Measurements from ENCODE around the gene PIP4K2C.

PIP4K2C gene

DNA sequence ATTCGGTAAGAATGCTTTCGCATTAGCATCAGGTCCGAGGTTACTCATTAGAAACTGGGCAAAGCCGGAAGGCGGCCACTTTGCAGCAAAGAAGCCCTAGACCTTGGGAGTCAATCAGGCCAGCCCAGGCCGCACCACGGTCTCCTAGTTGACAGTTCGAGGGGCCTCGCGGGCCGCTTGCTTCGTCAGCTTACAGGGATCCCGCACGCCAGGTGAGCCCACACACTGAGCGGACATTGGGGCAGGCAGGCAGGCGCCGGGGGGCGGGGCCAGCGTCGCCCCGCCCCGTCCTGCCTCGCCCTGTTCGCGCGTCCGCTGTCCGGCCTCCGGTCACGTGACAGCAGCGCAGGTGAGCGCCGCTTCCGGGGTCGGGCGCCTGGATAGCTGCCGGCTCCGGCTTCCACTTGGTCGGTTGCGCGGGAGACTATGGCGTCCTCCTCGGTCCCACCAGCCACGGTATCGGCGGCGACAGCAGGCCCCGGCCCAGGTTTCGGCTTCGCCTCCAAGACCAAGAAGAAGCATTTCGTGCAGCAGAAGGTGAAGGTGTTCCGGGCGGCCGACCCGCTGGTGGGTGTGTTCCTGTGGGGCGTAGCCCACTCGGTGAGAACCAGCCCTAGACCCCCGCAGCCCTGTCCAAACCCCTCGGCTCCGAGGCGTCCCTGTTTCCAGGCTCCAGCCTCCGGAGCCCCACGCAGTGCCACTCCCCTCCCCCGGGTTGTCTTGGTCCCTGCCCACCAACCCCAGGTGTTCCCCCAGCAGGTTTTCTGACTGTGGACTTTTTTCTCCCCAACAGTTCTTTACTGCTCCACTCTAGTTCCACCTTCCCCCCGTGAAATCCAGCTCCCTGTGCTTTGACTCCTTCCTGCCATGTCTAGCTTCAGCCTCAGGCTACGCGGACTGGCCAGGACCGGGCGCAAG is at the start of gene PIP4K2C:
Gene PIP4K2C, plus strand, starts transcription at position 329 of the 918 bp plus-strand sequence. Its CDS starts 98 bp downstream, at position 427.
- DNase-seq, result peak; percentile 75

DNA sequence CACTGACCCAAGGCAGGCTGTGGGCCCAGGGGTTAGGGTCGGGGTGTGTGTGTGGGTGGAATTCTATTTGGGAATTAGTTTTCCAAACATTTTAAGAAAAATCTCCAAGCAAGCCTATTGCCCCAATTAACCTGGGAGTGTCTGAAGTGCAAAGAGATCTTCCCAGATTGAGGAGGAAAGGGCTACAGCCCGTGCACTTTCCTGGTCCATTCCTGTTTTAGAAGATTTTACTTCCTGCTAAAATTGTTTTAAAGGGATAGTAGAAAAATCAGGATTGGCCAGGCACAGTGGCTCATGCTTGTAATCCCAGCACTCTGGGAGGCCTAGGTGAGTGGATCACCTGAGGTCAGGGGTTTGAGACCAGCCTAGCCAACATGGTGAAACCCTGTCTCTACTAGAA is 49.3 kb upstream of the PIP4K2C start:
- no peak for DNase-seq

DNA sequence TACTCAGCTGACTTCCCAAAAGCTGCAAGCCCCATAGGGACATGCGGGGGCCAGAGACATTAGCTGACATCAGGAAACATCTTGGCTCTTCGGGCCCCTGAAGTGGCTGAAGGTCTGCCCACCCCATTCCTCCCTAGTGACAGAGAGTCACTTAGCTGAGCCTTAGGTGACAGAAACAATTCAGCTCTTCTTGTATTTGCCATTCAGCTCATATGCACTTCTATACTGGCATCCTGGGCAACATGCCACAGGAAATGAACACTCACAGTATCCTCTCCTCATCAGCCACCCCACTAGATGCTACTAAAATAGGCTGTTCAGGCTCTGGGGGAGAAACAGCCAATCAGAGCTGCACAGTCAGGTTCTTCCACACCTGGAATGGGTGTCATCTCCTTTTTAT is 47.4 kb upstream of the PIP4K2C start:
- DNase-seq, result no peak

DNA sequence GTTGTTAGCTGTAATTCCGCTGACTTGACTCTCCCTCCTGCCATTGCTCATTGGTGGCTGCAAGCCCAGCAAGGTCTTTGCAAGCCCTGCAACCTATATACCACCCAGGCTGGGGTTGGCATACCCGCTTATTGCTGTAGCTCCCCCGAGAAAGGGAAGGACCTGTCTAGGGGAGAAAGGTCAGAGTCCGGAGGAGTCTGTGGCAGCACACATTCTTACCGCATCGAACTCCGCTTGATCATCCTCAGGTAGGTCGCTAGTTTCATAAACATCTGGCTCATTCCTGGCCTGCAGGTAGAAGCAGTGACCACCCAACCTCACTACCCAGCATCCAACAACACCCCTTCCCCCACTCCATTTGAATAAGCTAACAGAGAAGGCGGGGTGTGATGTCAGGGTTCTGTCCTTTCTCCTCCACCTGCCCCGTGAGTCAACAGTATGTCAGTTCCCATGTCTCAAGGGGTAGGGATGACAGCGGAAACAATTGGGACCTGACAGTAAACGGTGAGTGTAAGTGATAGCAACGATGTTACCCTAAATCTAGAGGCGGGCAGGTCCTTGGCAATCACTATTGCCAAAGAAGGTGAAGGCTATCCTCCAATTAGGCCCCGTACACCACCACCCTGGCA is 45.1 kb upstream of the PIP4K2C start:
- no peak for DNase-seq

DNA sequence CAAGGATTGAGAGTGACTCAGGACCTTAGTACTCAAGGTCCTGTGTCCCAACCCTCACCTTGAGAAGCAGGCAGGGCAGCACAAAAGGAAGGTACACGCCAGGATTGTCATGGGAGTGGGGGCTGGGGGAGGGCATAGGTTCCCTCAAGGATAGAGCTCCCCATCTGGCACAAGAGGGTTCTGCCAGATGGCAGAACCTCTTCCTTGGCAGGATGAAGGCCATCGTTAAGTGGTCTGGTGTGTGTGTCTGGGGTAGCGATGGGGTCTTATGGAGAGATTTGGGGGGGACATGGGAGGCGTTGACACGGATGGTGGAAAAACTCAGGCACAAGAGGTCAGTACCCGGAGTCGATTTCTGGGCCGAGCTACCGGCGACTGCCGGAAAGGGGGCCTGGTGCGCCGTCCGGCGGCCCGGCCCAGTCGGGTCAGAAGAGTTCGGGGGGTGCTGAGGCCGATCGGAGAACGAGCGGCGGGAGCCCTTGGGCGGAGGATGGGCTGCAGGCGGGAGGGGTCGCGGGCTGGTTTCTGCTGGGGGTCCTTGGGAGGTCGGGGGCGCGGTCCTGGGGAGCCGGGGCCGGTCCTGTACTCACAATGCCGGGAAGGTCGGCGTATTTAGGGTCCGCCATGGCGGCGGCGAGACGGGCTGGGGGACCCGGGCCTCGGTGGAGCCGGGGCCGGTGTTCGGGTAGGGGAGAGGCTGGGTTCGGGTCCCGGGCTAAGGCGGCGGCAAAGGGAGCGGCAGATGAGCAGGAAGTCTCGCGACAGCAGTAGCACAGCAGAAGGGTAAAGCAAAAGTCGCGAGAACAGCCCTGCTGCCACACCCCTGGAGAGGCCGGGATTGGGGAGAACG is 44.3 kb upstream of the PIP4K2C start, which contains the start of gene DCTN2:
Gene DCTN2, minus strand, starts transcription at position 755 of the 850 bp plus-strand sequence. Its CDS starts 129 bp downstream, at position 626.
- peak; percentile 98 for DNase-seq

DNA sequence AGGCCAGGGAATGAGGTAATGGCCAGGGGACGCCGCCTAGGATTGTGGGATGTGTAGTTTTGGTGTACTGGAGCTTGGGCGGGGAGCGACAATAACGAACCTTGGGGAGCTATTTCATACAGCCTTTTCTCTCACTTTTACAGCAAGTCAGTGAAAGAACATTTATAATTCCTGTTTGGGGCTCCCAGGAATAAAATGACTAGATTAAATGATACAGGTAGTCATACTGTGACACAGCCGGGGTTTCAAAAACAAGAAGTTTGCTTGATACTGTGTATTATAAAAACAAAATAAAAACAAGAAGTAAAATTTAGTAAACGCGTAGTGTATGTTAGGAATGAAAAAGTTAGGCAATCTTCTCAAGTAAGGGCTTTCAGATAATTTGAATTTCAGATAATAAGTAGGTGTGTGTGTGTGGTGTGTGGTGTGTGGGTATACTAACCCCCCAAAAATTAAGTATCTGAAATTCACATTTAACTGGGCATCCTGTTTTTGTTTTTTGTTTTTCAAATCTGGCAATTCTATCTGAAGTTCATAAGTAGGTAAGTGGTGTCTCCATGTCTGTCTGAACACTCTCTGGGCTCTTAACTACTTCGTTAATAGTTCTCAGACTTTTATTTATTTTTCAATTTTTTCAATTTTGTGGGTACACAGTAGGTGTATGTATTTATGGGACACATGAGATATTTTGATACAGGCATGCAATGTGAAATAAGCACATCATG is 43.5 kb upstream of the PIP4K2C start:
- DNase-seq, result no peak

DNA sequence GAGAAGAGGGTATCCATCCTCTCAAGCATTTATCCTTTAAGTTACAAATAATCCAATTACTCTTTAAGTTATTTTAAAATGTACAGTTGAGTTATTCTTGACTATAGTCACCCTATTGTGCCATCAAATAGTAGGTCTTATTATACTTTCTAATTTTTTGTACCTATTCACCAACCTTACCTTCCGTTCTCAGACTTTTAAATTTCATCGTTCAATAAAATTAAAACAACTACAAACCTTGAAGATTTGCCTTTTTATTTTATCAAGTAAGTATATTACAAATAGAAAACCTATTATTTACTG is 43.0 kb upstream of the PIP4K2C start:
- no peak for DNase-seq

DNA sequence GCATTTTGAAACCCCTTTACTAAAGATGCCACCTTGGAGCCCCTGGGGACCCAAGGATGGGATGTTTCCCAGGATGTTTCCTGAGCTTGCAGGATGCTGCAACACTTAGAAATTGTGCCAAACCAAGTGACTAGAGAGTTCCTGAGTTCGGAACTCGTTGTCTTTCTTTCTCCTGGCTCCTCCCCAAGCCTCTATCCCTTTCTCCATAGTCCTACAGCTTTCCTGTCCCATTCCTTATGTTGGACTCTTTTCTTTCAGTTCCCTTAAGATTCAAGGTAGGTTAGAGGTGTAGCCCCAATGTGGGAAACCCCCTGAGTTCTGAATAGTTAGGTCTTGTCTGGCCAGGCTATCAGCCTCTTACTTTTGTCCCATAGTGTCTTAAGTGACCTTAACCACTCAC is 42.5 kb upstream of the PIP4K2C start:
- DNase-seq, result no peak

DNA sequence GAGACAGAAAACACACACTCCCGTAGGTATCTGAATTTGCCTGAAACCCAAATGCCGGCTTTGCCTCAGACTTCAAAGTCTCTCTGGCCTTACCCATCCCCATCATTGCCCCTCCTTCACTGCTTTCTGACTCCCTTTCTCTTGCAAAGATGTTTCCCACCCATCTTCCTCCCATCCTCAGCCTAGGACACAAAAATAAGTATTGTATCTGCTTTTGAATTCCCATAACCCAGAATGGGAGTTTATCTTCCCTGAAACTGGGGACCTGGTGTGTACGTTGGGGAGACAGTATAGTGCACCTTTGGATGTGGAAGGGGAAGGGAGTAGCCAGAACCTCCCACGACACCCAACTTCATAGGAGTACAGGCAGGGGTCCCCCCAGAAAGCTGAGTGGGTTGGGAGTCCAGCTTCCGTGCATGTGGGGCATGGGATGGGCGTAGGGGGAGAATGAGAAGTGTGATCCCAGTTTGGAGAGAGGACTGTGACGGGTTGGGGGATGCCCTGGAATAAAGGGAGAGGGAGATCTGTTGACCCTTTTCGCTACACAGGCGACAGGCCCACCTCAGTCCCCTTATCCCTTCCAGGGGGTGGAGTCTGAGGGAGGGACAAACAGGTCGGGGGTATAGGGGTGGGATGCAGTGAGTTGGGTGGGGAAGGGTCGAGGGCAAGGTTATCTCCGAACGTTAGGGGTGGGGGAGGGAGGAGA is 41.6 kb upstream of the PIP4K2C start:
- no peak for DNase-seq

DNA sequence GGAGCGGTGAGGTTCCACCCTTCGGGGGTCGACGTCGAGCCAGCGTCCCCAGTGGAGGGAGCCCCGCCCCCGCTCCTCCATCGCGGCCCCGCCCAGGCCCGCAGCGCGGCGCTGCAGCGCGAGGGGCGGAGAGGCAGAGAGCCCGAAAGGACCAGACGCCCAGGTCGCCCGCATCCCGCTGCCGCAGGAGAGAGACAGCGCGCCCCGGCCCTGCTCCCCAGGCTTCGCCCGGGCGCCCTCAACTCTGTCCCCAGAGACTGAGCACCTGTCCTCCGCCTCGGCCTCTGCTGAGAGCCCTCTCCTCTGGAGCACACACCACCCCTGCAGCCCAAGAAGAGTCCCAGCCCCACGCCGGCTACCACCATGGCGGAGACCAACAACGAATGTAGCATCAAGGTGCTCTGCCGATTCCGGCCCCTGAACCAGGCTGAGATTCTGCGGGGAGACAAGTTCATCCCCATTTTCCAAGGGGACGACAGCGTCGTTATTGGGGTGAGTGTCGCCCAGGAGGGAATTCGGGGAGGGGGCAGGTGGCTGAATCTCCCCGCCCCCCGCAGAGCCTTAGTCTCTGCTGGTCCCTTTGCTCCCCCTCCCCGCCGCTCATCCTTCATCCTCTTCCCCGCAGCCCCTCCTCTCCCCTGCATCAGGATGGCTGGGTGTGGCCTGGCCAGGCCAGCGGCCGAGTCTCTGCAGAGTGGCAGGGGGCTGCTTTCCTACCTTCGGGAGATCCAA is 40.9 kb upstream of the PIP4K2C start, which contains the start of gene KIF5A:
Gene KIF5A, plus strand, starts transcription at position 136 of the 732 bp plus-strand sequence. Its CDS starts 228 bp downstream, at position 364.
- no peak for DNase-seq

DNA sequence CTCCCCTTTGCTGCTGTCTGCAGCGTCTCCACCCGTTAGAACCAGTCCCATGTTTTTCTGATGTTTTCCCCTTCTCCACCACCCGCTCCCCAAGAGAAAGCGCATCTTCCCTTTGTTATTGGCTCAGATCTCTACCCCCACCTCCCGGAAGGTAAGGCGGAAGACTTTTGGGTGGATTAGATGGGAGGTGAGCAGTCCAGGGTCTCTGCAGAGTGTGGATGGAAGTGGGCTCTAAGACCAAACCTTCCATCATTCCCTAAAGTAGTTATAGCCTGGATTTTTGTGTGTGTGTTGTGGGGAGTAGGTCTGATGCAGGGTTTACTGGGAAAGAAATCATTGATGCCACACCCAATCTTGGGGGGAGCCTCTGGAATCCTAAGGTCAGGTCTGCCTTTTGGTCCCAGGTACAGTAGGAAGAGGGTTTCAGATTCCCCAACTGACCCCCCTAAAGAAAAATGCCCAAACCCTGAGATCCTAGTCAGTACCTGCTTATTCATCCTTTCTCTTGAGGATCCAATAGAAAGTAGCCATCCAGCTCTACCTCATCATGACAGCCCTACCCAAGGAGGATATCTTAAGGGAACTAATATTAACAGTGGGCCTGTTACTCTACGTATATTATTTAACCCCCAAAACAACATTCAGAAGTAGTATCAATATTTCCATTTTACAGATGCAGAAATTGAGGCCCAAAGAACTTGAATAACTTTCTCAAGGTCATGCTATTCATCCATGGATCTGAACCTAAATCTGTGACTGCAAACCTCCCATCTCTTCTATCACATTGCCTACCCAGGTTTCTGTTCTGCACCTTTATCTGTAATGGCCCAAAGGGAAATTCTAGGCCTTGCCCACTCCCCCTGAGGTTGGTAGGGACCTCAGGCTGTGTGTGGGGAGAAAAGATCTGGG is 40.1 kb upstream of the PIP4K2C start:
- no peak for DNase-seq

DNA sequence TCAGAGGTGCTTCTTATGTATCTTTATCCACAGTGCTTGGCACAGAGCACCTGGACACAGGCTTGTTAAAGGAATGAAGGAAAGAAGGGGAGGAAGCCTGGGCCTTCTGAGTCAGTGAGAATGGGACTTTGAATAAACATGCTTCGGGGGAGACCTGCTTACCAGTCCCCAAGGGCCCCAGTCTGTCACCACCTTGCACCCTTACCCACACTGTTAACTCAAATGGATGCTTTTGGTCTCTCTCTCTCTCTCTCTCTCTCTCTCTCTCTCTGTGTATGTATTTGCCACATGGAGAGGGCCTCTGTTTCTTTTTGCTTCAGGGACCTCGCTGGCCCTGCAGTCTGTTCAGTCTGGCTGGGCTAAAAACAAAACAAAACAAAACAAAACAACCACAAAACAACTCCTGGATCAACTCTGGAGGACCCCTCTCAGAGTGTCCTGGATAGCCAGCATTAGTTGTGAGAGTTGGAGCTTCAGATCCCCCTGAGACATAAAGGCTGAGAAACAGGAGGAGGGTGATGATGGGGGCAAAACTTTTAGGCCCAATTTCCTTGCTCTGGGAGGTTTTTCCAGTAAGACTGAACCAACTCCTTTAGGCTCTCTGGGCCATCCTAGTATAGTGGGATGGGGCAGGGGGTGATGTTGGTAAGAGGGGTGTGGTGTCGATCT is 39.2 kb upstream of the PIP4K2C start:
- DNase-seq, result no peak

DNA sequence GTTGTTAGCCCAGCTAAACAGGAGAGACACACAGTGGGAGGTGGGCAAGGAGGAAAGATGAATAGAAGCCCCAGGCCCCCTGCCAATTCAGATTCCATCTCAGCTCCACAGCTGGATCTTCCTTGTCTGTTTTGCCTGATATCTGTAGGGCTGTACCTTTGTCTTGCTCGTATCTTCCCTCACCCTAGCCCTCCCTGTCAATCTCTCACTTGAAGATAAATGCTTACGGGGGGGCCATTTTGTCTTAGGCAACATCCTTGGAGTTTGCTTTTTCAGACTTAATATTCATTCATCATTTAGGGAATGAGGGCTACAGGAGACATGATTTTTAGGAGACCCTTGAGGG is 38.7 kb upstream of the PIP4K2C start:
- DNase-seq, result no peak

DNA sequence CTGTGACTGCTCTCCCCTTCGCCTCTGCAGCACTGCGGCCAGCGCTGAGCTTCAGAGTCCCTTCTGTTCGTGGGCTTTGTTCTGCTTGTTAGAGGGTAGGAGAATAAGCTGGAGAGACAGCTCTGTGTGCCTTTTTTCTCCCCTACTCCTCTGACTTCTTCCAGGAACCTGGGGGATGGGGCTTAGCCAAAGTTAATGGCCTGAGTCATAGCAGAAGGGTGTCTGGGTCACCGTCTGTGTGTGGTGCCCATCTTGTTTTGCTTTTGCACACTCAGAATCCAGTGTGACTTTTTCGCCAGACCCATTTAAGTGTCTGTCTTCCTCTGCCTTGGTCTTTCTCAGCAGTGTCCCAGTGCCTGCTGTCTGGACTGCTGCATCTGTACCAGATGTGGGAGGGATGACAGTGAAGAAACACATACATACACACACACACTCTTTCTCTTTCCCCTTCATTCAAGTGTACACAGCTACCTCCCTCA is 38.1 kb upstream of the PIP4K2C start:
- no peak for DNase-seq

DNA sequence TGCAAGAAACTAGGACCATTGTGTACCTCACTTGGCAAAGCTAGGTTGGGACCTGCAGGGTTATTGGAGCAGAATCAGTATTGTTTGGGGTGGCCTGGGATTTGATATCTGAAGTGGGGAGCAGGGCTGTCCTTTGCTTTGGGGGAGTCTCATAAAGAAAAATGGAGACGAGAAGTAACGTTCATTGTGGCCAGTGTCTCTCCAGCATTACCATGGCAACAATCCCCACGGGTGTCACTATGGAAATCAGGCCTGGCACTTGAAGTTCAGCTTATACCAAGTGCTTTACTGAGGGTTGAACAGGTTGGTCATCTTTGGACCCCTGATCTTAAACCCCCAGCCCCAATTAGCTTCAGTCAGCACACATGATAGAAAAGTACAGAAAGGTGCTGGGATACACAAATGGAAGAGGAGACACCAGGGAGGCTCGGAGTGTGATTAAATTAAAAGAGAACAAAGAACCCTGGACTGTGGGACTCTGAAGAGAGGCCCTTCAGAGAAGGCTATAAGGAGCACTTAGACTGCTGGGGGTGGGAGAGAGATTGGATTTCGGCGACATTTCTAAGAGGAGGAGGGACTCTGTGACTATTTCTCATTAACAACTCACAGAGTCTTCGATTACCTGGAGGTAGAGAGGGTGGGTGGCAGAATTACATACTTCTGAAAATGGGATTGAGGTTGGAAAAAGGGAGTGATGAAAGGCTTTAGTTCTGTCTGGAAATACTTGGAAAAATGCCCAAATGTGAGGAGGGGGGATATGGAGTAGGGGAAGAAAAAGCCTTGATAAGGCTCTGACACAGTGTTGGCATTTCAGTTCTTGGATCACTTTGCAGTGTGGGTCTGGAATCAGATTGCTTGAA is 37.4 kb upstream of the PIP4K2C start:
- no peak for DNase-seq

DNA sequence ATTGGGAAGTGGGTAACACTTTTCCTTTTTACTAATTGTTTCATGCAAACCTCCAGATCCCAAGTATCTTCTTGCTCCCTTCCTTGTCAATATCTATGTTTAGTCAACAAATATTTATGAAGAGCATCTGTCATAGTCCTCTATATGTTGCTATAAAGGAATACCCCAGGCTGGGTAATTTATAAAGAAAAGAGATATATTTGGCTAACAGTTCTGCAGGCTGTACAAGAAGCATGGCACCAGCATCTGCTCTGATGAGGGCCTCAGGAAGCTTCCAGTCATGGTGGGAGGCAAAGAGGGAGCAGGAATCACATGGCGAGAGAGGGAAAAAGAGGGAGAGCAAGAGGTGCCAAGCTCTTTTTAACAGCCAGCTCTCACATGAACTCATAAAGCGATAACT is 36.5 kb upstream of the PIP4K2C start:
- no peak for DNase-seq

DNA sequence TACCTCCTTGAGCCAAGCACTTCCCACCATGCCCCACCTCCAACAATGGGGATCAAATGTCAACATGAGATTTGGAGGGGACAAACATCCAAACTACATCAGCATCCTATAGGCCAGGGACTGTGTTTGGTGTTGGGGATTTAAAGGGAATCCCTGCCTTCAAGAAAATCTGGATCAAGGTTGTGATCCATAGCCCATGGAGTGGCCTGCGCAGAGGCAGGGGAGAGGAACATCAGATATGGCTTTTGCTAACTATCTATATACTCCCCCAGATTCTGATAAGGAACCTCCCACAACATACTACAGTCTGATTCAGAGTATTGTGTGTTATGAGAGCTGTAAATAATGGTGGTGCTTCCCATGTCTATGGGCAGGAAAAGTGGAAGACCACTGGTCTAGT is 36.1 kb upstream of the PIP4K2C start:
- no peak for DNase-seq

DNA sequence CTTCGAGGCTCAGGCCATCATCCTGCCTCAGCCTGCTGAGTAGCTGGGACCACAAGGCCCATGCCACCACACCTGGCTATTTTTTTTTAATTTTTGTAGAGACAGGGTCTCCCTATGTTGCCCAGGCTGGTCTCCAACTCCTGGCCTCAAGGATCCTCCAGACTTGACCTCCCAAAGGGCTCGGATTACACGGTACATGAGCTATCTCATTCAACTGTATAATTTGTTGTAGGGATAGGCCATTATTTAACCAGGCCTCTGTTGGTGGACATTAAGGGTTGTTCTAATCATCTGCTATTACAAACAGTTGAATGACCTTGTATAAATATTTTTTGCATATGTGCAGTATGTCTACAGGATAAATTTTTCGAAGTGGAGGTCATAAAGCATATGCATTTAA is 32.1 kb upstream of the PIP4K2C start:
- DNase-seq, result no peak
